Body of pancreas (tissue), 4 donors: Measurements from ENCODE around the gene ZNF808.

Source experiments
- POLR2A ChIP-seq, 3 donors: fragments of 450-650 bp; IDR thresholded peaks; one replicate each; pipeline ENCODE4 v1.6.1; 2016; ENCODE audit warnings: antibody characterized with exemption in 3 of 3, mild to moderate bottlenecking in 2 of 3
- TF ChIP-seq, protein P1 (sequence below), 7 experiments: fragments of 450-650 bp in 4 of 7; fragments of 200-600 bp in 3 of 7; sonication (generic) in 3 of 7; IDR thresholded peaks; one replicate each; pipeline ENCODE4 v1.5.1; 2016 to 2019; ENCODE audit warnings: antibody characterized with exemption in 7 of 7

DNA sequence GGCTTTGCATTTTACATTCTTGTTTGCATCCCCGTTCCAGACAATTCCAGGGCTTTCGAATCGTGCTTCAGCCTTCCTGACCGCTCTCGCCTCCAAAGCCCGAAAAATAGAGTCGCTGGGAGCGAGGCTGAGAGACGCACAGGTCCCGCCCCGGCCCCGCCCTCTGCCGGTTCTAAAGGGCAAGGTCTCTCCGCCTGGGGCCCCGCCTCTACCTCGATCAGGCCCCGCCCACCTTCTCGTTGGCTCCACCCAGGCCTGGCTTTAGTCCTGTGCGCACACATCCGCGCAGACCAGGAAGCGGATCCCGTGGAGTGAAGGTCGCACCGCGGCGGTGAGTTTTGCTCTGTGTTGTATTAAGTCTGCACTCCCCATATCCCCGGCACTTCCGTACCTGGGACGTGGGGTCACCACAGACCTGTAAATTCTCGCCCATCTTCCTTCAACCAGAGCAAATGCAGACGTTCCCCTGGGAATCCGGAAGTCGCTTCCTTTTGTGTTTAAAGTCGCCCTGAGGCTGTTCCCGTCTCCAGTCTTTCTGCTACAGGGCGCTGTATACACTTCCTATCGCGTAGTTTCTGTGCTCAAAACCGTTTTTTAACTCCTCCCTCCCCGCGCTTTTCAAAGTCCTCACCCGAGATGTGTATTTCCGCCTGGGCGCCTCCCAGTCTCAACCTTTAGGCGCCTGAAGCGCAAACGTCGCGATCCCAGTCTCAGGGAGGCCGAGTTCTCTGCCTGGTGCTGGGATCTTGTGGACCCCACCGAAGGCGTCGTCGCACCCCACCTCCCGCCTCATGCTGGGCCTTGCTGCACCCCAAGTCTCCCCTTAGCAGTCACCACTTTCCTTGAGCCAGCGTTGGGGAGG lies 42.8 kb downstream of the ZNF808 start, which contains the start of gene ZNF701:
- TF ChIP-seq, protein P1, sequence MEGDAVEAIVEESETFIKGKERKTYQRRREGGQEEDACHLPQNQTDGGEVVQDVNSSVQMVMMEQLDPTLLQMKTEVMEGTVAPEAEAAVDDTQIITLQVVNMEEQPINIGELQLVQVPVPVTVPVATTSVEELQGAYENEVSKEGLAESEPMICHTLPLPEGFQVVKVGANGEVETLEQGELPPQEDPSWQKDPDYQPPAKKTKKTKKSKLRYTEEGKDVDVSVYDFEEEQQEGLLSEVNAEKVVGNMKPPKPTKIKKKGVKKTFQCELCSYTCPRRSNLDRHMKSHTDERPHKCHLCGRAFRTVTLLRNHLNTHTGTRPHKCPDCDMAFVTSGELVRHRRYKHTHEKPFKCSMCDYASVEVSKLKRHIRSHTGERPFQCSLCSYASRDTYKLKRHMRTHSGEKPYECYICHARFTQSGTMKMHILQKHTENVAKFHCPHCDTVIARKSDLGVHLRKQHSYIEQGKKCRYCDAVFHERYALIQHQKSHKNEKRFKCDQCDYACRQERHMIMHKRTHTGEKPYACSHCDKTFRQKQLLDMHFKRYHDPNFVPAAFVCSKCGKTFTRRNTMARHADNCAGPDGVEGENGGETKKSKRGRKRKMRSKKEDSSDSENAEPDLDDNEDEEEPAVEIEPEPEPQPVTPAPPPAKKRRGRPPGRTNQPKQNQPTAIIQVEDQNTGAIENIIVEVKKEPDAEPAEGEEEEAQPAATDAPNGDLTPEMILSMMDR (IDR thresholded peaks at IDR 0.05), result peak in 5 of 7 experiments; percentile 17 to 43 (median 31)
- peak; percentile 43 to 90 (median 88) for TF ChIP-seq POLR2A (IDR thresholded peaks at IDR 0.05)
